GM23338 (cell line): ENCODE measurements around the gene NQO1. TPM values are rescaled to one million over a fixed set of nuclear protein-coding genes. Genes with fewer than 3 reads are reported as not detected.

Experiments
- ATAC-seq: fragments of 200-7000 bp; cut with Tn5 transposase; 3 replicates; pipeline ENCODE4 v1.9.1; 2020
- DNase-seq: peaks from one replicate; pipeline ENCODE4 v3.0.0-alpha.2; 2015; ENCODE audit warnings: low spot score
- H2AFZ ChIP-seq: fragments of 200-600 bp; sonication (generic); 2 replicates; pipeline ENCODE4 v1.8.0; 2016; ENCODE audit warnings: antibody characterized with exemption, mild to moderate bottlenecking, moderate library complexity
- H3F3A ChIP-seq: fragments of 200-600 bp; sonication (generic); replicated peaks from 2 replicates; pipeline ENCODE4 v1.8.0; 2017; ENCODE audit warnings: antibody characterized with exemption, mixed run types, low read depth
- H3K27ac ChIP-seq: fragments of 200-600 bp; sonication (generic); 2 replicates; pipeline ENCODE4 v1.6.1; 2016; ENCODE audit warnings: low read depth
- H3K27me3 ChIP-seq: fragments of 200-600 bp; sonication (generic); 2 replicates; pipeline ENCODE4 v1.8.0; 2016; ENCODE audit warnings: mild to moderate bottlenecking, mixed run types, moderate library complexity; ENCODE audit not compliant: insufficient read depth
- H3K36me3 ChIP-seq: fragments of 200-600 bp; sonication (generic); 2 replicates; pipeline ENCODE4 v1.8.0; 2016; ENCODE audit warnings: mild to moderate bottlenecking; ENCODE audit not compliant: insufficient read depth
- H3K4me1 ChIP-seq: fragments of 200-600 bp; sonication (generic); 2 replicates; pipeline ENCODE4 v1.8.0; 2016; ENCODE audit warnings: mild to moderate bottlenecking, moderate library complexity; ENCODE audit not compliant: insufficient read depth
- H3K4me2 ChIP-seq: fragments of 200-600 bp; sonication (generic); 2 replicates; pipeline ENCODE4 v1.7.1; 2017; ENCODE audit warnings: mixed run types
- H3K4me3 ChIP-seq: fragments of 200-600 bp; sonication (generic); 2 replicates; pipeline ENCODE4 v1.6.1; 2016; ENCODE audit warnings: mixed run types
- H3K79me2 ChIP-seq: fragments of 200-600 bp; sonication (generic); replicated peaks from 2 replicates; pipeline ENCODE4 v1.8.0; 2017; ENCODE audit warnings: mild to moderate bottlenecking; ENCODE audit not compliant: insufficient read depth
- H3K9me2 ChIP-seq: fragments of 200-600 bp; sonication (generic); 2 replicates; pipeline ENCODE4 v1.8.0; 2017; ENCODE audit not compliant: insufficient read depth
- H4K20me1 ChIP-seq: fragments of 200-600 bp; sonication (generic); replicated peaks from 2 replicates; pipeline ENCODE4 v1.8.0; 2017; ENCODE audit warnings: mild to moderate bottlenecking; ENCODE audit not compliant: insufficient read depth
- H3K27ac Mint-ChIP-seq: 2 replicates; pipeline ENCODE4 v1.8.0; 2020; ENCODE audit warnings: inconsistent platforms, mild to moderate bottlenecking, moderate library complexity, mixed read lengths
- H3K27me3 Mint-ChIP-seq: 3 replicates; pipeline ENCODE4 v1.8.0; 2022; ENCODE audit warnings: low read depth, mild to moderate bottlenecking, moderate library complexity, mixed read lengths, inconsistent platforms; ENCODE audit not compliant: insufficient read depth, poor library complexity
- H3K36me3 Mint-ChIP-seq: 3 replicates; pipeline ENCODE4 v1.8.0; 2021; ENCODE audit warnings: low read depth, mild to moderate bottlenecking, inconsistent platforms, moderate library complexity, mixed read lengths
- H3K4me1 Mint-ChIP-seq: 3 replicates; pipeline ENCODE4 v1.8.0; 2020; ENCODE audit warnings: mild to moderate bottlenecking, inconsistent platforms, mixed read lengths
- H3K4me3 Mint-ChIP-seq: 3 replicates; pipeline ENCODE4 v1.8.0; 2021; ENCODE audit warnings: moderate library complexity, mild to moderate bottlenecking, inconsistent platforms, mixed read lengths
- H3K9me3 Mint-ChIP-seq: 3 replicates; pipeline ENCODE4 v1.8.0; 2020; ENCODE audit warnings: moderate library complexity, mild to moderate bottlenecking, inconsistent platforms, mixed read lengths
- CREB1 ChIP-seq: fragments of 250-450 bp; sonication (Bioruptor Pico); IDR thresholded peaks from 2 replicates; pipeline ENCODE4 v1.5.0; 2020; ENCODE audit warnings: low read depth, mild to moderate bottlenecking, moderate library complexity
- EZH2 ChIP-seq: fragments of 200-600 bp; sonication (generic); IDR thresholded peaks from one replicate; pipeline ENCODE4 v1.8.0; 2017; ENCODE audit warnings: antibody characterized with exemption, mild to moderate bottlenecking, low read depth; ENCODE audit not compliant: unreplicated experiment
- EZH2phosphoT487 ChIP-seq: fragments of 200-600 bp; sonication (generic); IDR thresholded peaks from one replicate; pipeline ENCODE4 v1.8.1; 2018; ENCODE audit warnings: antibody characterized with exemption; ENCODE audit not compliant: unreplicated experiment
- JUNB ChIP-seq: IDR thresholded peaks from one replicate; pipeline ENCODE4 v1.6.1; 2016; ENCODE audit warnings: antibody characterized with exemption; ENCODE audit not compliant: unreplicated experiment
- NANOG ChIP-seq: IDR thresholded peaks from 2 replicates; pipeline ENCODE4 v1.6.1; 2016; ENCODE audit warnings: antibody characterized with exemption, borderline replicate concordance
- POLR2AphosphoS5 ChIP-seq: IDR thresholded peaks from 2 replicates; pipeline ENCODE4 v1.6.1; 2016; ENCODE audit warnings: antibody characterized with exemption, low read depth
- STAT1 ChIP-seq: IDR thresholded peaks from one replicate; pipeline ENCODE4 v1.6.1; 2016; ENCODE audit warnings: antibody characterized with exemption; ENCODE audit not compliant: unreplicated experiment
- ZNF114 ChIP-seq: fragments of 250-450 bp; sonication (Bioruptor Pico); IDR thresholded peaks from 2 replicates; pipeline ENCODE4 v1.5.0; 2020; ENCODE audit warnings: mild to moderate bottlenecking, moderate library complexity
- ZNF331 ChIP-seq: fragments of 250-450 bp; sonication (Bioruptor Pico); IDR thresholded peaks from 2 replicates; pipeline ENCODE4 v1.5.0; 2020; ENCODE audit warnings: low read depth, mild to moderate bottlenecking, moderate library complexity
- polyA plus RNA-seq: library from polyadenylated mRNA; unstranded; fragments of >200 nt; fragmentation: Nextera tagmentation; extraction: Ambion mirVana; gene quantifications from 2 replicates; pipeline ENCODE4 v1.2.1, GENCODE V29; 2016
- total RNA-seq: library from RNA; depleted of rRNA; stranded (reverse); fragments of >200 nt; shearing (Covaris generic); gene quantifications from 2 replicates; pipeline ENCODE4 v1.2.3, GENCODE V29; 2014
- TF ChIP-seq, protein P1 (sequence below): IDR thresholded peaks from one replicate; pipeline ENCODE4 v1.6.1; 2018; ENCODE audit warnings: antibody characterized with exemption; ENCODE audit not compliant: unreplicated experiment
- TF ChIP-seq, protein P2 (sequence below): IDR thresholded peaks from 2 replicates; pipeline ENCODE4 v1.6.1; 2016; ENCODE audit warnings: antibody characterized with exemption
- TF ChIP-seq, protein P3 (sequence below): fragments of 250-450 bp; sonication (Bioruptor Pico); IDR thresholded peaks from 2 replicates; pipeline ENCODE4 v1.5.0; 2020; ENCODE audit warnings: mild to moderate bottlenecking, moderate library complexity
- TF ChIP-seq, protein P4 (sequence below), 2 experiments: fragments of 200-600 bp in 1 of 2; sonication (generic) in 1 of 2; conservative IDR thresholded peaks; 2 replicates each; pipeline versions ENCODE4 v1.5.1 to v1.6.1; 2016 to 2017; ENCODE audit warnings: antibody characterized with exemption in 2 of 2, low read depth in 2 of 2, mild to moderate bottlenecking in 2 of 2, moderate library complexity in 1 of 2

NQO1 gene
- total and polyA plus RNA-seq, 2 experiments from 2014 or later, result 80.9 to 86.3 TPM

DNA sequence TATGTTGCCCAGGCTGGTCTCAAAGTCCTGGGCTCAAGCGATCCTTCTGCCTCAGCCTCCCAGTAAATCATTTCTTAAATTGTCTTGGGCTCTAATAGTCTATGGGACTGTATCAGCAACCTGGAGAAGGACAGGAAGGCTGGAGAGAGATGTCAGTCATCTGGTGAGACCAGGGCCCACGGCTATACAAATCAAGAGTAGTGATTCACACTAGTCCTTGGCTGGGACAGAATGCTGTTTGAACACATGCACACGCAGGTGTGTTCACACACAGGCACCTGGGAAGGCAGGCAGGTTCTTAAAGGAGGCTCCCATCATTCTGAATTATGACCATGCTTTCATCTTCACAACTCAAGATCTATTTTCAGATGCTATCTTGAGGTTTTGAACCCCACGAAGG is 14.1 kb downstream of the NQO1 start:
- DNase-seq (no peak), ATAC-seq (no peak)
- Histone ChIP-seq H3K27me3 (no peaks in the 10 kb centered on the region), H3F3A (no peaks in the 10 kb centered on the region), H4K20me1 (no peaks in the 10 kb centered on the region; the same call in 1 of the 2 replicates), H3K9me2 (no peaks in the 10 kb centered on the region), H3K79me2 (no peaks in the 10 kb centered on the region), H2AFZ (no peak overlapping the region), H3K36me3 (peaks cover 22% of the 10 kb centered on the region), H3K4me3 (no peak overlapping the region), H3K4me1 (no peaks in the 10 kb centered on the region), H3K27ac (no peak overlapping the region), H3K4me2 (no peak overlapping the region)
- Mint-ChIP-seq H3K36me3 (peaks cover 17% of the 10 kb centered on the region; the same call in 2 of the 3 replicates), H3K9me3 (no peaks in the 10 kb centered on the region), H3K27ac (no peak overlapping the region), H3K4me1 (no peaks in the 10 kb centered on the region; the same call in 2 of the 3 replicates), H3K27me3 (peaks cover 4% of the 10 kb centered on the region), H3K4me3 (no peak overlapping the region)
- TF ChIP-seq EZH2phosphoT487 (no peak), ZNF114 (no peak), ZNF331 (no peak), EZH2 (no peak), NANOG (no peak), POLR2AphosphoS5 (no peak), JUNB (no peak), STAT1 (no peak), CREB1 (no peak)
- TF ChIP-seq, protein P1, sequence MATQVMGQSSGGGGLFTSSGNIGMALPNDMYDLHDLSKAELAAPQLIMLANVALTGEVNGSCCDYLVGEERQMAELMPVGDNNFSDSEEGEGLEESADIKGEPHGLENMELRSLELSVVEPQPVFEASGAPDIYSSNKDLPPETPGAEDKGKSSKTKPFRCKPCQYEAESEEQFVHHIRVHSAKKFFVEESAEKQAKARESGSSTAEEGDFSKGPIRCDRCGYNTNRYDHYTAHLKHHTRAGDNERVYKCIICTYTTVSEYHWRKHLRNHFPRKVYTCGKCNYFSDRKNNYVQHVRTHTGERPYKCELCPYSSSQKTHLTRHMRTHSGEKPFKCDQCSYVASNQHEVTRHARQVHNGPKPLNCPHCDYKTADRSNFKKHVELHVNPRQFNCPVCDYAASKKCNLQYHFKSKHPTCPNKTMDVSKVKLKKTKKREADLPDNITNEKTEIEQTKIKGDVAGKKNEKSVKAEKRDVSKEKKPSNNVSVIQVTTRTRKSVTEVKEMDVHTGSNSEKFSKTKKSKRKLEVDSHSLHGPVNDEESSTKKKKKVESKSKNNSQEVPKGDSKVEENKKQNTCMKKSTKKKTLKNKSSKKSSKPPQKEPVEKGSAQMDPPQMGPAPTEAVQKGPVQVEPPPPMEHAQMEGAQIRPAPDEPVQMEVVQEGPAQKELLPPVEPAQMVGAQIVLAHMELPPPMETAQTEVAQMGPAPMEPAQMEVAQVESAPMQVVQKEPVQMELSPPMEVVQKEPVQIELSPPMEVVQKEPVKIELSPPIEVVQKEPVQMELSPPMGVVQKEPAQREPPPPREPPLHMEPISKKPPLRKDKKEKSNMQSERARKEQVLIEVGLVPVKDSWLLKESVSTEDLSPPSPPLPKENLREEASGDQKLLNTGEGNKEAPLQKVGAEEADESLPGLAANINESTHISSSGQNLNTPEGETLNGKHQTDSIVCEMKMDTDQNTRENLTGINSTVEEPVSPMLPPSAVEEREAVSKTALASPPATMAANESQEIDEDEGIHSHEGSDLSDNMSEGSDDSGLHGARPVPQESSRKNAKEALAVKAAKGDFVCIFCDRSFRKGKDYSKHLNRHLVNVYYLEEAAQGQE, result no peak
- TF ChIP-seq, protein P2, sequence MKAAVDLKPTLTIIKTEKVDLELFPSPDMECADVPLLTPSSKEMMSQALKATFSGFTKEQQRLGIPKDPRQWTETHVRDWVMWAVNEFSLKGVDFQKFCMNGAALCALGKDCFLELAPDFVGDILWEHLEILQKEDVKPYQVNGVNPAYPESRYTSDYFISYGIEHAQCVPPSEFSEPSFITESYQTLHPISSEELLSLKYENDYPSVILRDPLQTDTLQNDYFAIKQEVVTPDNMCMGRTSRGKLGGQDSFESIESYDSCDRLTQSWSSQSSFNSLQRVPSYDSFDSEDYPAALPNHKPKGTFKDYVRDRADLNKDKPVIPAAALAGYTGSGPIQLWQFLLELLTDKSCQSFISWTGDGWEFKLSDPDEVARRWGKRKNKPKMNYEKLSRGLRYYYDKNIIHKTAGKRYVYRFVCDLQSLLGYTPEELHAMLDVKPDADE, result no peak
- TF ChIP-seq, protein P3, sequence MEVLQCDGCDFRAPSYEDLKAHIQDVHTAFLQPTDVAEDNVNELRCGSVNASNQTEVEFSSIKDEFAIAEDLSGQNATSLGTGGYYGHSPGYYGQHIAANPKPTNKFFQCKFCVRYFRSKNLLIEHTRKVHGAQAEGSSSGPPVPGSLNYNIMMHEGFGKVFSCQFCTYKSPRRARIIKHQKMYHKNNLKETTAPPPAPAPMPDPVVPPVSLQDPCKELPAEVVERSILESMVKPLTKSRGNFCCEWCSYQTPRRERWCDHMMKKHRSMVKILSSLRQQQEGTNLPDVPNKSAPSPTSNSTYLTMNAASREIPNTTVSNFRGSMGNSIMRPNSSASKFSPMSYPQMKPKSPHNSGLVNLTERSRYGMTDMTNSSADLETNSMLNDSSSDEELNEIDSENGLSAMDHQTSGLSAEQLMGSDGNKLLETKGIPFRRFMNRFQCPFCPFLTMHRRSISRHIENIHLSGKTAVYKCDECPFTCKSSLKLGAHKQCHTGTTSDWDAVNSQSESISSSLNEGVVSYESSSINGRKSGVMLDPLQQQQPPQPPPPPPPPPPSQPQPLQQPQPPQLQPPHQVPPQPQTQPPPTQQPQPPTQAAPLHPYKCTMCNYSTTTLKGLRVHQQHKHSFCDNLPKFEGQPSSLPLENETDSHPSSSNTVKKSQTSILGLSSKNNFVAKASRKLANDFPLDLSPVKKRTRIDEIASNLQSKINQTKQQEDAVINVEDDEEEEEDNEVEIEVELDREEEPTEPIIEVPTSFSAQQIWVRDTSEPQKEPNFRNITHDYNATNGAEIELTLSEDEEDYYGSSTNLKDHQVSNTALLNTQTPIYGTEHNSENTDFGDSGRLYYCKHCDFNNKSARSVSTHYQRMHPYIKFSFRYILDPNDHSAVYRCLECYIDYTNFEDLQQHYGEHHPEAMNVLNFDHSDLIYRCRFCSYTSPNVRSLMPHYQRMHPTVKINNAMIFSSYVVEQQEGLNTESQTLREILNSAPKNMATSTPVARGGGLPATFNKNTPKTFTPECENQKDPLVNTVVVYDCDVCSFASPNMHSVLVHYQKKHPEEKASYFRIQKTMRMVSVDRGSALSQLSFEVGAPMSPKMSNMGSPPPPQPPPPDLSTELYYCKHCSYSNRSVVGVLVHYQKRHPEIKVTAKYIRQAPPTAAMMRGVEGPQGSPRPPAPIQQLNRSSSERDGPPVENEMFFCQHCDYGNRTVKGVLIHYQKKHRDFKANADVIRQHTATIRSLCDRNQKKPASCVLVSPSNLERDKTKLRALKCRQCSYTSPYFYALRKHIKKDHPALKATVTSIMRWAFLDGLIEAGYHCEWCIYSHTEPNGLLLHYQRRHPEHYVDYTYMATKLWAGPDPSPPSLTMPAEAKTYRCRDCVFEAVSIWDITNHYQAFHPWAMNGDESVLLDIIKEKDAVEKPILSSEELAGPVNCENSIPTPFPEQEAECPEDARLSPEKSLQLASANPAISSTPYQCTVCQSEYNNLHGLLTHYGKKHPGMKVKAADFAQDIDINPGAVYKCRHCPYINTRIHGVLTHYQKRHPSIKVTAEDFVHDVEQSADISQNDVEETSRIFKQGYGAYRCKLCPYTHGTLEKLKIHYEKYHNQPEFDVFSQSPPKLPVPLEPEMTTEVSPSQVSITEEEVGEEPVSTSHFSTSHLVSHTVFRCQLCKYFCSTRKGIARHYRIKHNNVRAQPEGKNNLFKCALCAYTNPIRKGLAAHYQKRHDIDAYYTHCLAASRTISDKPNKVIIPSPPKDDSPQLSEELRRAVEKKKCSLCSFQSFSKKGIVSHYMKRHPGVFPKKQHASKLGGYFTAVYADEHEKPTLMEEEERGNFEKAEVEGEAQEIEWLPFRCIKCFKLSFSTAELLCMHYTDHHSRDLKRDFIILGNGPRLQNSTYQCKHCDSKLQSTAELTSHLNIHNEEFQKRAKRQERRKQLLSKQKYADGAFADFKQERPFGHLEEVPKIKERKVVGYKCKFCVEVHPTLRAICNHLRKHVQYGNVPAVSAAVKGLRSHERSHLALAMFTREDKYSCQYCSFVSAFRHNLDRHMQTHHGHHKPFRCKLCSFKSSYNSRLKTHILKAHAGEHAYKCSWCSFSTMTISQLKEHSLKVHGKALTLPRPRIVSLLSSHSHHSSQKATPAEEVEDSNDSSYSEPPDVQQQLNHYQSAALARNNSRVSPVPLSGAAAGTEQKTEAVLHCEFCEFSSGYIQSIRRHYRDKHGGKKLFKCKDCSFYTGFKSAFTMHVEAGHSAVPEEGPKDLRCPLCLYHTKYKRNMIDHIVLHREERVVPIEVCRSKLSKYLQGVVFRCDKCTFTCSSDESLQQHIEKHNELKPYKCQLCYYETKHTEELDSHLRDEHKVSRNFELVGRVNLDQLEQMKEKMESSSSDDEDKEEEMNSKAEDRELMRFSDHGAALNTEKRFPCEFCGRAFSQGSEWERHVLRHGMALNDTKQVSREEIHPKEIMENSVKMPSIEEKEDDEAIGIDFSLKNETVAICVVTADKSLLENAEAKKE (CRISPR knock-in tag), result no peak
- TF ChIP-seq, protein P4, sequence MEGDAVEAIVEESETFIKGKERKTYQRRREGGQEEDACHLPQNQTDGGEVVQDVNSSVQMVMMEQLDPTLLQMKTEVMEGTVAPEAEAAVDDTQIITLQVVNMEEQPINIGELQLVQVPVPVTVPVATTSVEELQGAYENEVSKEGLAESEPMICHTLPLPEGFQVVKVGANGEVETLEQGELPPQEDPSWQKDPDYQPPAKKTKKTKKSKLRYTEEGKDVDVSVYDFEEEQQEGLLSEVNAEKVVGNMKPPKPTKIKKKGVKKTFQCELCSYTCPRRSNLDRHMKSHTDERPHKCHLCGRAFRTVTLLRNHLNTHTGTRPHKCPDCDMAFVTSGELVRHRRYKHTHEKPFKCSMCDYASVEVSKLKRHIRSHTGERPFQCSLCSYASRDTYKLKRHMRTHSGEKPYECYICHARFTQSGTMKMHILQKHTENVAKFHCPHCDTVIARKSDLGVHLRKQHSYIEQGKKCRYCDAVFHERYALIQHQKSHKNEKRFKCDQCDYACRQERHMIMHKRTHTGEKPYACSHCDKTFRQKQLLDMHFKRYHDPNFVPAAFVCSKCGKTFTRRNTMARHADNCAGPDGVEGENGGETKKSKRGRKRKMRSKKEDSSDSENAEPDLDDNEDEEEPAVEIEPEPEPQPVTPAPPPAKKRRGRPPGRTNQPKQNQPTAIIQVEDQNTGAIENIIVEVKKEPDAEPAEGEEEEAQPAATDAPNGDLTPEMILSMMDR (conservative IDR thresholded peaks at IDR 0.05; ENCODE audit: low read depth in 2 of 2), result no peak
